ENCODE data around the gene ADAM10. TPM values are rescaled to one million over a fixed set of nuclear protein-coding genes. Genes with fewer than 3 reads are reported as not detected.

The ADAM10 gene
- total RNA-seq, 1 experiment from 2014 or later = 159 TPM

- Histone ChIP-seq H4K20me1 (ENCODE audit: control insufficient read depth, insufficient read depth, insufficient read length) (no peaks in the 10 kb centered on the region), H3K23me2 (ENCODE audit: insufficient read length, low read depth, low read length, poor library complexity, severe bottlenecking) (no peaks in the 10 kb centered on the region), H2BK120ac (ENCODE audit: low read depth, low read length, poor library complexity, severe bottlenecking) (no peak overlapping the region), H2AFZ (ENCODE audit: low read length) (no peak overlapping the region), H3K79me1 (ENCODE audit: insufficient read depth, low read depth, low read length, poor library complexity, severe bottlenecking) (no peaks in the 10 kb centered on the region), H2BK12ac (ENCODE audit: insufficient read length, low read depth, low read length) (no peak overlapping the region), H3K79me2 (ENCODE audit: insufficient read depth, low read length) (no peaks in the 10 kb centered on the region), H2BK15ac (ENCODE audit: low read depth, low read length) (no peak overlapping the region), H2BK20ac (ENCODE audit: low read depth, low read length, poor library complexity, severe bottlenecking) (no peak overlapping the region), H3T11ph (ENCODE audit: low read length) (no peak overlapping the region), H2AK5ac (ENCODE audit: insufficient read length, low read length) (no peak overlapping the region), H3K4ac (ENCODE audit: low read depth, low read length) (no peak overlapping the region), H4K8ac (replicated peaks; ENCODE audit: insufficient read length, low read depth, low read length) (no peak overlapping the region), H3K23ac (ENCODE audit: insufficient read length, low read depth, low read length) (no peak overlapping the region), H3K14ac (ENCODE audit: insufficient read depth, low read length) (no peak overlapping the region), H3K4me1 (ENCODE audit: insufficient read depth, low read length) (no peaks in the 10 kb centered on the region), H3K27ac (ENCODE audit: insufficient read length, low read depth, low read length) (no peak overlapping the region), H3K18ac (ENCODE audit: insufficient read length, low read depth, low read length) (no peak overlapping the region), H3K4me2 (ENCODE audit: insufficient read depth, insufficient read length, low read length) (no peak overlapping the region), H4K5ac (ENCODE audit: insufficient read length, low read depth, low read length) (no peak overlapping the region), H3K9me3 (ENCODE audit: control insufficient read depth, low read depth, low read length) (no peaks in the 10 kb centered on the region), H3K56ac (ENCODE audit: insufficient read length, low read depth, low read length) (no peak overlapping the region), H3K27me3 (ENCODE audit: insufficient read depth, low read length) (no peaks in the 10 kb centered on the region), H3K9ac (ENCODE audit: extremely low read depth, insufficient read length, low read length) (no peak overlapping the region), H2BK5ac (ENCODE audit: insufficient read length, low read length) (no peak overlapping the region), H4K91ac (ENCODE audit: insufficient read length, low read depth, low read length) (no peak overlapping the region)
- no peak overlapping the region for H3K27ac Mint-ChIP-seq
- no CpG with 5 or more reads among the region's 3 CpGs for WGBS (ENCODE audit: extremely low coverage, insufficient read length, low lambda C conversion rate)
- H3K36me3 Mint-ChIP-seq (ENCODE audit: insufficient read depth in 1 of 3, low read depth in 3 of 3) = peaks cover 17 to 43% (median 41%) of the 10 kb centered on the region in 3 experiments
- no peaks in the 10 kb centered on the region for H3K27me3 Mint-ChIP-seq (ENCODE audit: low read depth)
- no peaks in the 10 kb centered on the region for H3K9me3 Mint-ChIP-seq
- TF ChIP-seq CTCF (conservative IDR thresholded peaks at IDR 0.05) = no peak
- peaks cover 0 to 6% of the 10 kb centered on the region in 2 experiments; a peak in 1 of 4 replicates for H3K4me1 Mint-ChIP-seq
- no peak overlapping the region for H3K4me3 Mint-ChIP-seq
- no peak for DNase-seq
Observed at GRCh38 chr15:58628206-58628947, 121.1 kb downstream of the ADAM10 start.

Measured in H9 (cell line).